Mesodermal cell (in vitro differentiated cells): ENCODE measurements around the gene POU6F2.

ENCODE experiments used
- H3K27ac ChIP-seq: 2 replicates; pipeline ENCODE4 v1.7.0; 2013; ENCODE audit warnings: mild to moderate bottlenecking, low read depth, low read length, moderate library complexity; ENCODE audit not compliant: severe bottlenecking
- H3K36me3 ChIP-seq: 2 replicates; pipeline ENCODE4 v1.7.1; 2013; ENCODE audit warnings: mild to moderate bottlenecking, low read length, moderate library complexity; ENCODE audit not compliant: control insufficient read depth, insufficient read depth
- H3K4me1 ChIP-seq: one replicate; pipeline ENCODE4 v1.7.1; 2013; ENCODE audit warnings: mild to moderate bottlenecking, low read length; ENCODE audit not compliant: insufficient read depth, control insufficient read depth, poor library complexity, severe bottlenecking
- H3K4me3 ChIP-seq: 2 replicates; pipeline ENCODE4 v1.7.0; 2013; ENCODE audit warnings: low read length, control low read depth, mild to moderate bottlenecking; ENCODE audit not compliant: insufficient read depth, poor library complexity, severe bottlenecking; ENCODE audit errors: extremely low read depth
- H3K9me3 ChIP-seq: 2 replicates; pipeline ENCODE4 v1.7.1; 2013; ENCODE audit warnings: mild to moderate bottlenecking, low read length, moderate library complexity; ENCODE audit not compliant: control insufficient read depth
- WGBS, 2 experiments: methylation state at CpG; one replicate each; pipeline ENCODE4 v1.1.5; 2013; ENCODE audit warnings: missing lambda C conversion rate in 2 of 2; ENCODE audit not compliant: insufficient coverage in 2 of 2; 5-methylcytosine and 5-hydroxymethylcytosine counted together

POU6F2 gene

GRCh38 chr7:39145283-39145682 lies 167.6 kb downstream of the POU6F2 start:
- no CpG with 5 or more reads among the region's 3 CpGs for WGBS, 2 experiments
- Histone ChIP-seq H3K4me1 (no peaks in the 10 kb centered on the region), H3K27ac (no peak overlapping the region), H3K36me3 (no peaks in the 10 kb centered on the region), H3K9me3 (no peaks in the 10 kb centered on the region), H3K4me3 (no peak overlapping the region)

GRCh38 chr7:39145935-39146334 lies 168.2 kb downstream of the POU6F2 start:
- Histone ChIP-seq H3K4me3 (no peak overlapping the region), H3K27ac (no peak overlapping the region), H3K36me3 (no peaks in the 10 kb centered on the region), H3K9me3 (no peaks in the 10 kb centered on the region), H3K4me1 (no peaks in the 10 kb centered on the region)

- Histone ChIP-seq H3K27ac (no peak overlapping the region), H3K4me3 (no peak overlapping the region), H3K36me3 (no peaks in the 10 kb centered on the region), H3K4me1 (no peaks in the 10 kb centered on the region), H3K9me3 (no peaks in the 10 kb centered on the region)
- WGBS, 2 experiments: 96 to 100% methylated on average over 3 to 4 of the region's 4 CpGs
These were observed 175.0 kb downstream of the POU6F2 start for GRCh38 chr7:39152701-39153100.

- Histone ChIP-seq H3K4me3 (no peak overlapping the region), H3K4me1 (no peaks in the 10 kb centered on the region), H3K9me3 (no peaks in the 10 kb centered on the region), H3K27ac (no peak overlapping the region), H3K36me3 (no peaks in the 10 kb centered on the region)
- 83 to 100% methylated on average over 1 to 2 of the region's 5 CpGs for WGBS, 2 experiments
These were observed 175.4 kb downstream of the POU6F2 start for GRCh38 chr7:39153113-39153512.

GRCh38 chr7:39153647-39154046 lies 175.9 kb downstream of the POU6F2 start:
- Histone ChIP-seq H3K36me3 (no peaks in the 10 kb centered on the region), H3K9me3 (no peaks in the 10 kb centered on the region), H3K4me1 (no peaks in the 10 kb centered on the region), H3K27ac (no peak overlapping the region), H3K4me3 (no peak overlapping the region)
- 79 to 100% methylated on average over 1 to 5 of the region's 5 CpGs for WGBS, 2 experiments

GRCh38 chr7:39154815-39155214 lies 177.1 kb downstream of the POU6F2 start:
- no peak overlapping the region for H3K4me3 ChIP-seq
- no peak overlapping the region for H3K27ac ChIP-seq
- H3K4me1 ChIP-seq: no peaks in the 10 kb centered on the region
- no peaks in the 10 kb centered on the region for H3K9me3 ChIP-seq
- H3K36me3 ChIP-seq: no peaks in the 10 kb centered on the region
- 88% methylated on average over 1 of the region's 2 CpGs; no CpG with 5 or more reads in 1 of the 2 experiments for WGBS, 2 experiments

- H3K27ac ChIP-seq: no peak overlapping the region
- H3K36me3 ChIP-seq: no peaks in the 10 kb centered on the region
- WGBS, 2 experiments: 78% methylated on average over 3 of the region's 3 CpGs; no CpG with 5 or more reads in 1 of the 2 experiments
- H3K4me1 ChIP-seq: no peaks in the 10 kb centered on the region
- no peak overlapping the region for H3K4me3 ChIP-seq
- no peaks in the 10 kb centered on the region for H3K9me3 ChIP-seq
These were observed 180.7 kb downstream of the POU6F2 start for GRCh38 chr7:39158367-39158766.

GRCh38 chr7:39161903-39162302 lies 184.2 kb downstream of the POU6F2 start:
- Histone ChIP-seq H3K36me3 (no peaks in the 10 kb centered on the region), H3K27ac (no peak overlapping the region), H3K4me1 (no peaks in the 10 kb centered on the region), H3K4me3 (no peak overlapping the region), H3K9me3 (no peaks in the 10 kb centered on the region)
- WGBS, 2 experiments: 100% methylated on average over 1 of the region's 2 CpGs; no CpG with 5 or more reads in 1 of the 2 experiments

GRCh38 chr7:39164887-39165286 lies 187.2 kb downstream of the POU6F2 start:
- WGBS, 2 experiments: 91 to 97% methylated on average over 4 of the region's 4 CpGs

GRCh38 chr7:39168403-39169098 lies 190.8 kb downstream of the POU6F2 start:
- Histone ChIP-seq H3K4me3 (no peak overlapping the region), H3K4me1 (no peaks in the 10 kb centered on the region), H3K36me3 (no peaks in the 10 kb centered on the region), H3K9me3 (no peaks in the 10 kb centered on the region), H3K27ac (no peak overlapping the region)
- 93 to 100% methylated on average over 2 to 6 of the region's 8 CpGs for WGBS, 2 experiments

More at GRCh38 chr7:39164887-39165286, 187.2 kb downstream of the POU6F2 start:
- Histone ChIP-seq H3K4me1 (no peaks in the 10 kb centered on the region), H3K36me3 (no peaks in the 10 kb centered on the region), H3K27ac (no peak overlapping the region), H3K9me3 (no peaks in the 10 kb centered on the region), H3K4me3 (no peak overlapping the region)

GRCh38 chr7:39172137-39172536 lies 194.4 kb downstream of the POU6F2 start:
- Histone ChIP-seq H3K4me1 (no peaks in the 10 kb centered on the region), H3K27ac (no peak overlapping the region), H3K9me3 (no peaks in the 10 kb centered on the region), H3K36me3 (no peaks in the 10 kb centered on the region), H3K4me3 (no peak overlapping the region)
- WGBS, 2 experiments: 83% methylated on average over 1 of the region's 1 CpG; no CpG with 5 or more reads in 1 of the 2 experiments
